Neural progenitor cell (in vitro differentiated cells): ENCODE measurements around the gene ITSN1. TPM values are rescaled to one million over a fixed set of nuclear protein-coding genes. Genes with fewer than 3 reads are reported as not detected.
A peak's percentile ranks its signal among the peaks of the same experiment; 100 is the strongest.

ENCODE experiments used
- DNase-seq: peaks from one replicate; pipeline ENCODE4 v3.0.0-alpha.2; 2016; ENCODE audit warnings: low spot score
- H2AFZ ChIP-seq: fragments of 200-600 bp; sonication (generic); replicated peaks from 2 replicates; pipeline ENCODE4 v1.6.1; 2016; ENCODE audit warnings: antibody characterized with exemption
- H3F3A ChIP-seq: fragments of 200-600 bp; sonication (generic); 2 replicates; pipeline ENCODE4 v1.6.1; 2016; ENCODE audit warnings: antibody characterized with exemption, low read depth
- H3K27ac ChIP-seq: fragments of 200-600 bp; sonication (generic); 2 replicates; pipeline ENCODE4 v1.5.1; 2016; ENCODE audit warnings: mild to moderate bottlenecking
- H3K27me3 ChIP-seq: fragments of 200-600 bp; sonication (generic); 2 replicates; pipeline ENCODE4 v1.6.1; 2016; ENCODE audit warnings: mild to moderate bottlenecking, moderate library complexity
- H3K36me3 ChIP-seq: fragments of 200-600 bp; sonication (generic); 2 replicates; pipeline ENCODE4 v1.5.1; 2016
- H3K4me1 ChIP-seq: fragments of 200-600 bp; sonication (generic); 2 replicates; pipeline ENCODE4 v1.6.1; 2016; ENCODE audit warnings: mixed run types
- H3K4me2 ChIP-seq: fragments of 200-600 bp; sonication (generic); 2 replicates; pipeline ENCODE4 v1.6.1; 2016
- H3K4me3 ChIP-seq: fragments of 200-600 bp; sonication (generic); 2 replicates; pipeline ENCODE4 v1.5.1; 2016
- H3K79me2 ChIP-seq: fragments of 200-600 bp; sonication (generic); 2 replicates; pipeline ENCODE4 v1.6.1; 2016; ENCODE audit warnings: low read depth
- H3K9ac ChIP-seq: fragments of 200-600 bp; sonication (generic); 2 replicates; pipeline ENCODE4 v1.6.1; 2016
- H3K9me3 ChIP-seq: fragments of 200-600 bp; sonication (generic); 2 replicates; pipeline ENCODE4 v1.5.1; 2016; ENCODE audit warnings: low read depth
- H4K20me1 ChIP-seq: fragments of 200-600 bp; sonication (generic); 2 replicates; pipeline ENCODE4 v1.6.1; 2016; ENCODE audit warnings: low read depth
- H3K27ac Mint-ChIP-seq: 3 replicates; pipeline ENCODE4 v1.8.0; 2021; ENCODE audit warnings: mixed read lengths
- H3K27me3 Mint-ChIP-seq: 2 replicates; pipeline ENCODE4 v1.8.0; 2022; ENCODE audit warnings: low read depth, mild to moderate bottlenecking, inconsistent platforms, moderate library complexity, mixed read lengths; ENCODE audit not compliant: insufficient read depth
- H3K36me3 Mint-ChIP-seq: 3 replicates; pipeline ENCODE4 v1.8.0; 2021; ENCODE audit warnings: mixed read lengths
- H3K4me1 Mint-ChIP-seq: 3 replicates; pipeline ENCODE4 v1.8.0; 2021; ENCODE audit warnings: mixed read lengths
- H3K4me3 Mint-ChIP-seq: 3 replicates; pipeline ENCODE4 v1.8.0; 2021; ENCODE audit warnings: mild to moderate bottlenecking, moderate library complexity, mixed read lengths
- H3K9me3 Mint-ChIP-seq: 3 replicates; pipeline ENCODE4 v1.8.0; 2020; ENCODE audit warnings: mixed read lengths
- CTCF ChIP-seq: fragments of 200-600 bp; sonication (generic); IDR thresholded peaks from 2 replicates; pipeline ENCODE4 v1.5.1; 2017; ENCODE audit warnings: antibody characterized with exemption, mild to moderate bottlenecking
- EZH2 ChIP-seq: fragments of 200-600 bp; sonication (generic); IDR thresholded peaks from 2 replicates; pipeline ENCODE4 v1.6.1; 2017; ENCODE audit warnings: antibody characterized with exemption, mild to moderate bottlenecking, moderate library complexity
- EZH2phosphoT487 ChIP-seq: fragments of 200-600 bp; sonication (generic); IDR thresholded peaks from 2 replicates; pipeline ENCODE4 v1.6.1; 2017; ENCODE audit warnings: antibody characterized with exemption
- total RNA-seq: library from RNA; depleted of rRNA; stranded (reverse); fragments of >200 nt; gene quantifications from 2 replicates; pipeline ENCODE4 v1.2.3, GENCODE V29; 2015; ENCODE audit warnings: low replicate concordance

ITSN1 gene
- total RNA-seq, 1 donor from 2014 or later = 136 TPM

GRCh38 chr21:33734291-33734690 lies 92.0 kb downstream of the ITSN1 start:
- Histone ChIP-seq H3K79me2 (peaks cover 6% of the 10 kb centered on the region), H3K9me3 (no peaks in the 10 kb centered on the region), H3K4me3 (no peak overlapping the region), H3K9ac (no peak overlapping the region), H3K27ac (no peak overlapping the region), H4K20me1 (peaks cover 5% of the 10 kb centered on the region), H3F3A (peaks cover 3% of the 10 kb centered on the region), H3K4me1 (peaks cover 7% of the 10 kb centered on the region), H3K27me3 (no peaks in the 10 kb centered on the region), H2AFZ (no peak overlapping the region), H3K36me3 (peaks cover 8% of the 10 kb centered on the region), H3K4me2 (no peak overlapping the region)
- Mint-ChIP-seq H3K27me3 (no peaks in the 10 kb centered on the region), H3K36me3 (peaks cover 28% of the 10 kb centered on the region), H3K4me3 (no peak overlapping the region), H3K4me1 (peaks cover 3% of the 10 kb centered on the region), H3K9me3 (no peaks in the 10 kb centered on the region), H3K27ac (no peak overlapping the region)
- no peak for TF ChIP-seq EZH2phosphoT487
- no peak for TF ChIP-seq CTCF
- no peak for TF ChIP-seq EZH2
- no peak for DNase-seq

- Histone ChIP-seq H3K27ac (no peak overlapping the region), H3K4me2 (no peak overlapping the region), H3K79me2 (peaks cover 6% of the 10 kb centered on the region), H3K4me3 (no peak overlapping the region), H3K9ac (no peak overlapping the region), H2AFZ (no peak overlapping the region), H3F3A (no peaks in the 10 kb centered on the region), H3K9me3 (no peaks in the 10 kb centered on the region), H3K4me1 (peaks cover 2% of the 10 kb centered on the region), H3K27me3 (no peaks in the 10 kb centered on the region), H4K20me1 (peaks cover under 1% of the 10 kb centered on the region), H3K36me3 (peaks cover 8% of the 10 kb centered on the region)
- no peak for DNase-seq
- Mint-ChIP-seq H3K4me1 (no peaks in the 10 kb centered on the region), H3K36me3 (peaks cover 25% of the 10 kb centered on the region), H3K27me3 (no peaks in the 10 kb centered on the region), H3K4me3 (no peak overlapping the region), H3K9me3 (no peaks in the 10 kb centered on the region), H3K27ac (peak overlapping the region; percentile 26)
- no peak for TF ChIP-seq CTCF
Measured at GRCh38 chr21:33734818-33735217, 92.5 kb downstream of the ITSN1 start.

- Histone ChIP-seq H3K9ac (no peak overlapping the region), H3K36me3 (peaks cover 8% of the 10 kb centered on the region), H2AFZ (no peak overlapping the region), H3K27me3 (no peaks in the 10 kb centered on the region), H3K79me2 (peaks cover under 1% of the 10 kb centered on the region), H3K9me3 (no peaks in the 10 kb centered on the region), H3K4me1 (no peaks in the 10 kb centered on the region), H3K4me2 (no peak overlapping the region), H3K27ac (no peak overlapping the region), H3K4me3 (no peak overlapping the region), H4K20me1 (peaks cover 7% of the 10 kb centered on the region), H3F3A (no peaks in the 10 kb centered on the region)
- Mint-ChIP-seq H3K27ac (no peak overlapping the region), H3K36me3 (peaks cover 20% of the 10 kb centered on the region), H3K27me3 (no peaks in the 10 kb centered on the region), H3K4me1 (no peaks in the 10 kb centered on the region), H3K4me3 (no peak overlapping the region), H3K9me3 (no peaks in the 10 kb centered on the region)
- TF ChIP-seq EZH2 (no peak), CTCF (no peak), EZH2phosphoT487 (no peak)
- DNase-seq = no peak
Measured at GRCh38 chr21:33736569-33736968, 94.3 kb downstream of the ITSN1 start.
